Glutamatergic neuron (in vitro differentiated cells): Measurements from ENCODE around the gene ROBO1. TPM values are rescaled to one million over a fixed set of nuclear protein-coding genes. Genes with fewer than 3 reads are reported as not detected.
"Not testable (repeated sequence)": the region's sequence is repeated elsewhere in the genome, so short reads cannot be mapped to it uniquely, and the experiment has no call there.

Experiments used
- DNase-seq: peaks from one replicate; pipeline ENCODE4 v3.0.0; 2022
- H3K27ac Mint-ChIP-seq: one replicate; pipeline ENCODE4 v1.8.0; 2020; ENCODE audit warnings: mild to moderate bottlenecking, mixed read lengths, inconsistent platforms; ENCODE audit not compliant: unreplicated experiment
- H3K27me3 Mint-ChIP-seq: one replicate; pipeline ENCODE4 v1.8.0; 2020; ENCODE audit warnings: mild to moderate bottlenecking, moderate library complexity, mixed read lengths, inconsistent platforms; ENCODE audit not compliant: unreplicated experiment
- H3K36me3 Mint-ChIP-seq: one replicate; pipeline ENCODE4 v1.8.0; 2020; ENCODE audit warnings: mild to moderate bottlenecking, mixed read lengths, inconsistent platforms; ENCODE audit not compliant: unreplicated experiment
- H3K4me1 Mint-ChIP-seq: one replicate; pipeline ENCODE4 v1.8.0; 2020; ENCODE audit warnings: mild to moderate bottlenecking, low read depth, mixed read lengths, inconsistent platforms; ENCODE audit not compliant: unreplicated experiment
- H3K4me3 Mint-ChIP-seq: one replicate; pipeline ENCODE4 v1.8.0; 2020; ENCODE audit warnings: mild to moderate bottlenecking, mixed read lengths, inconsistent platforms; ENCODE audit not compliant: unreplicated experiment
- H3K9me3 Mint-ChIP-seq: one replicate; pipeline ENCODE4 v1.8.0; 2020; ENCODE audit warnings: mild to moderate bottlenecking, moderate library complexity, mixed read lengths, inconsistent platforms; ENCODE audit not compliant: unreplicated experiment
- CTCF ChIP-seq: fragments of 200-600 bp; sonication (generic); IDR thresholded peaks from one replicate; pipeline ENCODE4 v1.5.0; 2021; ENCODE audit not compliant: partially characterized antibody, unreplicated experiment
- total RNA-seq: library from RNA; stranded (reverse); fragmentation: NEBNext Ultra II Directional; extraction: Animal tissue kit (Norgen Biotek cat#: 25700); gene quantifications from one replicate; pipeline ENCODE4 v1.2.1, GENCODE V29; 2021; ENCODE audit not compliant: unreplicated experiment

ROBO1 gene
- total RNA-seq, 1 donor from 2014 or later, result 505 TPM

DNA sequence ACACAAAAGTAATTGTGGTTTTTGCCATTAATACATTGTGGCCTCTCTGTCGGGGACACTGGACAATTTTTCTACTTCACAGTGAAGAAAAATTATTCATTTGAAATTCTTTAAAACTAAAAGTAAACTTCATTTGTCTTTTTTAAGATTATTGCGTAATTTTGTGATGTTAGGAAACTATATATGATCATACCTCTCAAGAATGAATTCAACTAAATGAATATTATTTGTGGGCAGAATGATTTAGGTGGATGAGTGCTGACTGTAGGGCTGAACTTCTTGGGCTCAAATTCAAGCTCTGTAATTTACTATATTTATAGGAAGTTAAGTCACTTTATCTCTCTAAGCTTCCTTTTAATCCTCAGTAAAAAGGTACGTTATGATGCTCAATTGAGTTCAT, 441.2 kb downstream of the ROBO1 start:
- Mint-ChIP-seq H3K4me1 (peaks cover 4% of the 10 kb centered on the region), H3K9me3 (no peaks in the 10 kb centered on the region), H3K27ac (no peak overlapping the region), H3K4me3 (no peak overlapping the region), H3K27me3 (no peaks in the 10 kb centered on the region), H3K36me3 (no peaks in the 10 kb centered on the region)
- no peak for TF ChIP-seq CTCF
- no peak for DNase-seq

- H3K4me3 Mint-ChIP-seq, result not testable (repeated sequence)
Observed at GRCh38 chr3:79325833-79326383, 441.9 kb downstream of the ROBO1 start.

DNA sequence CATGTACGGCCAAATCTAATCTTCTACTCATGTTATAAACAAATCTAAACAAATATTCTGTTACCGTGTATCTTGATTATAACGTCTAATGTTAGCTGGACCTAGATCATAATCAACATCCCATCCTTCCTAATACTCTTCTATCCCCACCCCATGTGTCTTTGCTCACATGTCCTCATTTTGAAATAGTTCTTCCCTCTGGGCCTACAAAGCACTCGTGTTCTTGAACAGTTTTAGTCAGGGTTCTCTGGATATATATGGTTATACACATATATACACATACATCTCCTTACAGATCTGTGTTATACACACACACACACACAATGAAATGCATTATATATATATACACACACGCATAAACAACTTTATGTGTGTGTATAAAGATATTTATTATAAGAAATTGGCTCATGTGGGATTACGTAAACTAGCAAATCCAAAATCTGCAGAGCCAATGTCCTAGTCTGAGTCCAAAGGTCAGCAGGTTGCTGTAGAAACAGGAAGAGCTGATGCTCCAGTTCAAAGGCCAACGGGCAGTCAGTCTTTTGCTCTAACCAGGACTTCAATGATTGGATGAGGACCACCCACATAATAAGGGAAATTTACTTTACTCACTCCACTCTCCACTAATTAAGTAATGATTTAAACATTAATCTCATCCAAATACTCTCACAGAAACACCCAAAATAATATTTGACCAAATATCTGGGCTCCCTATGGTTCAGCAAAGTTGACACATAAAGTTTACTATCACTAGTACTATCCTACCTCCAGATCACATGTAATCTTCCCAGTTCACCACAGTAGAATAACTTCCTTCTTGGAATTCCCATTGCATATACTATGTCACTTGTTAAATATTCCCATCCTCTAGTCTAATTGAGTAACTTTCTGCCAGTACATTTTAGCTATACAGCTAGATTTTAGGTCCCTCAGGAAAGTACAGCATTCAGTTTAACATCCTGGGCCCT, 450.0 kb downstream of the ROBO1 start:
- no peak for DNase-seq
- H3K4me3 Mint-ChIP-seq, result no peak overlapping the region
- no peaks in the 10 kb centered on the region for H3K36me3 Mint-ChIP-seq
- no peak overlapping the region for H3K27ac Mint-ChIP-seq
- no peaks in the 10 kb centered on the region for H3K9me3 Mint-ChIP-seq
- H3K27me3 Mint-ChIP-seq, result no peaks in the 10 kb centered on the region
- no peaks in the 10 kb centered on the region for H3K4me1 Mint-ChIP-seq
- no peak for TF ChIP-seq CTCF

More at GRCh38 chr3:79325833-79326383, 441.9 kb downstream of the ROBO1 start:
- not testable (repeated sequence) for H3K4me1 Mint-ChIP-seq, H3K9me3 Mint-ChIP-seq, H3K27ac Mint-ChIP-seq, H3K36me3 Mint-ChIP-seq, H3K27me3 Mint-ChIP-seq, DNase-seq

DNA sequence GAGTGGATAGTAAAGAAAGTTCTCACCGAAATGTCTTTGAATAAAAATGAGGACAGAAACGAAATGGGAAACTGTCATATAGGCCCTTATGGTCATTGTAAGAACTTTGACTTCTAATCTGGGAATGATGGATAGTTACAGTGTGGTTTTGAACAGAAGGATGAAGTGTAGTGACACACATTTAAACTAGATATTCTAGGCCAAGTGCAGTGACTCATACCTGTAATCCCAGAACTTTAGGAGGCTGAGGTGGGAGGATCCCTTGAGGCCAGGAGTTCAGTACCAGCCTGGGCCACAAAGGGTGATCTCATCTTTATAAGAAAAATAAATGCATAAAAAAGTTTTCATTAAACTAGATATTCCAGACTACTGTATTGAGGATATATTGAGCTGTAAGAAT, 452.8 kb downstream of the ROBO1 start:
- no peak overlapping the region for H3K4me3 Mint-ChIP-seq
- H3K4me1 Mint-ChIP-seq, result peaks cover 3% of the 10 kb centered on the region
- no peaks in the 10 kb centered on the region for H3K36me3 Mint-ChIP-seq
- DNase-seq, result no peak
- no peaks in the 10 kb centered on the region for H3K9me3 Mint-ChIP-seq
- H3K27ac Mint-ChIP-seq, result no peak overlapping the region
- TF ChIP-seq CTCF, result no peak
- H3K27me3 Mint-ChIP-seq, result no peaks in the 10 kb centered on the region

DNA sequence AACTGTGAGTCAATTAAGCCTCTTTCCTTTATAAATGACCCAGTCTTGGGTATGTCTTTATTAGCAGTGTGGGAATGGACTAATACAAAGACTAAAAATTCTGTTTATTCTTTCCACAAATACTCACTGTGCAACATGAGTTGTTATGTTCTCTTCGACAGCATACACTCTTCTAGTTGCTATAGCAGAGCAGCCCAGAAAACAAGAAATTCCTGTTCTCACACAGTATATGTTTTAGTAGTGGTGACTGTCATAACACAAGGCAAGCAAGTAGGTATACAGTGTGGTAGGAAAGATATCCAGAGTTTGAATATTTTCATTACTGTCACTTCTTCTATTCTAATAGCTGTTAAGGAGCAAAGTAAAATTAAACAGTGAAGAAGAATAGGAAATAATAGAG, 453.3 kb downstream of the ROBO1 start:
- Mint-ChIP-seq H3K36me3 (no peaks in the 10 kb centered on the region), H3K4me3 (no peak overlapping the region), H3K27ac (no peak overlapping the region), H3K27me3 (no peaks in the 10 kb centered on the region), H3K9me3 (no peaks in the 10 kb centered on the region), H3K4me1 (peaks cover 3% of the 10 kb centered on the region)
- DNase-seq, result no peak
- no peak for TF ChIP-seq CTCF
